ENCODE data around the gene UBE2M.
"Not testable (repeated sequence)": the region's sequence is repeated elsewhere in the genome, so short reads cannot be mapped to it uniquely, and the experiment has no call there.

Gene UBE2M

GRCh38 chr19:58544591-58545285 lies 13.7 kb downstream of the UBE2M start:
- H3K4me2 ChIP-seq (ENCODE audit: low read depth, low read length, poor library complexity, severe bottlenecking) = peak overlapping the region; percentile 77
- peaks cover 24% of the 10 kb centered on the region for H4K20me1 ChIP-seq (ENCODE audit: low read depth, low read length)
- no peaks in the 10 kb centered on the region for H3K9me3 ChIP-seq (ENCODE audit: insufficient read depth, low read length)
- peak overlapping the region; percentile 82 for H3K27ac ChIP-seq (ENCODE audit: low read depth, low read length)
- peaks cover 17% of the 10 kb centered on the region for H3K36me3 ChIP-seq (ENCODE audit: low read length)
- peaks cover 40% of the 10 kb centered on the region for H3K79me2 ChIP-seq (ENCODE audit: insufficient read depth, low read length)
- 0 out of 2 replicates have a peak, but pooled peaks cover 8% of the 10 kb centered on the region for H3F3A ChIP-seq (ENCODE audit: insufficient read depth)
- H3K9me2 ChIP-seq (replicated peaks; ENCODE audit: insufficient read depth, low read length) = no peaks in the 10 kb centered on the region
- peak overlapping the region; percentile 100 for H3K4me3 ChIP-seq (ENCODE audit: insufficient read depth, low read length, poor library complexity, severe bottlenecking)
- H2AFZ ChIP-seq (ENCODE audit: low read depth, low read length, severe bottlenecking) = no peak overlapping the region
- H3K27me3 ChIP-seq (ENCODE audit: low read length) = no peaks in the 10 kb centered on the region
- no peak for TF ChIP-seq EZH2phosphoT487 (conservative IDR thresholded peaks at IDR 0.05; ENCODE audit: low read length)
- TF ChIP-seq CTCF (IDR thresholded peaks at IDR 0.05; ENCODE audit: insufficient read depth, low read length, poor library complexity, severe bottlenecking) = no peak
- H3K9ac ChIP-seq (ENCODE audit: low read length) = peak overlapping the region; percentile 98

GRCh38 chr19:58543826-58544590 lies 14.4 kb downstream of the UBE2M start, which contains the start of gene TRIM28:
TRIM28 (plus strand) TSS chr19:58544064; CDS start chr19:58544758, 694 bp downstream.
- peak within 1 kb of the TSS; percentile 98 for H3K9ac ChIP-seq (ENCODE audit: low read length)

GRCh38 chr19:58542641-58543372 lies 15.6 kb downstream of the UBE2M start:
- not testable (repeated sequence) for H3K4me2 ChIP-seq (ENCODE audit: low read depth, low read length, poor library complexity, severe bottlenecking); H3K4me3 ChIP-seq (ENCODE audit: insufficient read depth, low read length, poor library complexity, severe bottlenecking)

More at GRCh38 chr19:58543826-58544590, 14.4 kb downstream of the UBE2M start, which contains the start of gene TRIM28:
- TF ChIP-seq EZH2phosphoT487 (conservative IDR thresholded peaks at IDR 0.05; ENCODE audit: low read length) = no peak
- TF ChIP-seq CTCF (IDR thresholded peaks at IDR 0.05; ENCODE audit: insufficient read depth, low read length, poor library complexity, severe bottlenecking) = no peak
- Histone ChIP-seq H3K4me3 (ENCODE audit: insufficient read depth, low read length, poor library complexity, severe bottlenecking) (peak within 1 kb of the TSS; percentile 100), H3K27ac (ENCODE audit: low read depth, low read length) (peak within 1 kb of the TSS; percentile 82), H3K27me3 (ENCODE audit: low read length) (no peaks in the 10 kb centered on the region), H3K4me2 (ENCODE audit: low read depth, low read length, poor library complexity, severe bottlenecking) (peak within 1 kb of the TSS; percentile 77), H3F3A (ENCODE audit: insufficient read depth) (0 out of 2 replicates have a peak, but pooled peaks cover 8% of the 10 kb centered on the region), H3K9me3 (ENCODE audit: insufficient read depth, low read length) (no peaks in the 10 kb centered on the region), H2AFZ (ENCODE audit: low read depth, low read length, severe bottlenecking) (peak within 1 kb of the TSS; percentile 81), H3K36me3 (ENCODE audit: low read length) (peaks cover 17% of the 10 kb centered on the region), H4K20me1 (ENCODE audit: low read depth, low read length) (peaks cover 24% of the 10 kb centered on the region), H3K79me2 (ENCODE audit: insufficient read depth, low read length) (peaks cover 40% of the 10 kb centered on the region), H3K9me2 (replicated peaks; ENCODE audit: insufficient read depth, low read length) (no peaks in the 10 kb centered on the region)

GRCh38 chr19:58539169-58539559 lies 19.2 kb downstream of the UBE2M start:
- not testable (repeated sequence) for H4K20me1 ChIP-seq (ENCODE audit: low read depth, low read length); H3K27me3 ChIP-seq (ENCODE audit: low read length); H3K27ac ChIP-seq (ENCODE audit: low read depth, low read length); H3K9me2 ChIP-seq (replicated peaks; ENCODE audit: insufficient read depth, low read length); H2AFZ ChIP-seq (ENCODE audit: low read depth, low read length, severe bottlenecking); H3F3A ChIP-seq (ENCODE audit: insufficient read depth); H3K9me3 ChIP-seq (ENCODE audit: insufficient read depth, low read length); H3K4me3 ChIP-seq (ENCODE audit: insufficient read depth, low read length, poor library complexity, severe bottlenecking); H3K79me2 ChIP-seq (ENCODE audit: insufficient read depth, low read length); H3K36me3 ChIP-seq (ENCODE audit: low read length)
- H3K4me2 ChIP-seq (ENCODE audit: low read depth, low read length, poor library complexity, severe bottlenecking) = peak overlapping the region; percentile 43
- H3K9ac ChIP-seq (ENCODE audit: low read length) = peak overlapping the region; percentile 48; the same call in 1 of the 2 replicates

More at GRCh38 chr19:58542641-58543372, 15.6 kb downstream of the UBE2M start:
- not testable (repeated sequence) for H3K27ac ChIP-seq (ENCODE audit: low read depth, low read length); H3F3A ChIP-seq (ENCODE audit: insufficient read depth); H3K9me2 ChIP-seq (replicated peaks; ENCODE audit: insufficient read depth, low read length); H3K27me3 ChIP-seq (ENCODE audit: low read length); H3K9ac ChIP-seq (ENCODE audit: low read length); H3K9me3 ChIP-seq (ENCODE audit: insufficient read depth, low read length); H2AFZ ChIP-seq (ENCODE audit: low read depth, low read length, severe bottlenecking)
- H4K20me1 ChIP-seq (ENCODE audit: low read depth, low read length) = peaks cover 24% of the 10 kb centered on the region
- peaks cover 14% of the 10 kb centered on the region for H3K36me3 ChIP-seq (ENCODE audit: low read length)
- H3K79me2 ChIP-seq (ENCODE audit: insufficient read depth, low read length) = peaks cover 31% of the 10 kb centered on the region
